ENCODE measurements around the gene RNH1.

RNH1 gene

DNA sequence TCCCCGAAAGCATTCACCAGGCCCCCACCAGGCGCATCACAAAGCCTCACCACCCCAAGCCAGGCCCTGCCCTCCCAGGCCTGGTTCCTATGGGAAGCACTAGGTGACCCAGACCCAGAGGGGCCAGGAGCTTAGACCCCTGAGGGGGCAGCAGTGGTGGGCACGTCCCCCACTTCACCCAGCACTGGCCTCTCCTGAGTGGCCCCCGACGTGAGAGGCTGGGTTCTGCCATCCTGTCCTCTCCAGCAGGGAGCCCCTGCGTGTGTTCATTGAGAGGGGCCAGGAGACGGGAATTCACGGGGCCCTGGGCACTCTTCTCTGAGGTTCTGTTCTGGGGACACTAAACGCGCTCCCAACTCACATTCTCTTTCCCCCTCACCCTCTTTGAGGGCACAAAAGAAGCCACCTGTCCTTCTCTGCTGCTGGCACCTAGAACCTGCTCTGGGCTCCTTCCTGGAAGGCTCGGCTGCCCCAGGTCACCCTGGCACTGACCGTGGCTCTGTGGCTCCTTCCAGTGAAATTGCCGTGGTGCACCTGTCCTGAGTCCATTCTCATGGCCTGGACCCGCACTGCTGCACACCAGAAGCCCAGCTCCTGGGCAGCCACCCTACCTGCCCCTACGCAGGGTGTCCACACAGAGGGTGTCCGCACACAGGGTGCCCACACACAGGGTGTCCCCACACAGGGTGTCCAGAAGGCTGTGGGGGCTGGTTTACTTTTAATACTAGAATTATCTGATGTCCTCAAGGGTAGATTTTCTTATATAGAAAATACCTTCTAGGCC lies 44.7 kb downstream of the RNH1 start:
- TF ChIP-seq, protein P1, sequence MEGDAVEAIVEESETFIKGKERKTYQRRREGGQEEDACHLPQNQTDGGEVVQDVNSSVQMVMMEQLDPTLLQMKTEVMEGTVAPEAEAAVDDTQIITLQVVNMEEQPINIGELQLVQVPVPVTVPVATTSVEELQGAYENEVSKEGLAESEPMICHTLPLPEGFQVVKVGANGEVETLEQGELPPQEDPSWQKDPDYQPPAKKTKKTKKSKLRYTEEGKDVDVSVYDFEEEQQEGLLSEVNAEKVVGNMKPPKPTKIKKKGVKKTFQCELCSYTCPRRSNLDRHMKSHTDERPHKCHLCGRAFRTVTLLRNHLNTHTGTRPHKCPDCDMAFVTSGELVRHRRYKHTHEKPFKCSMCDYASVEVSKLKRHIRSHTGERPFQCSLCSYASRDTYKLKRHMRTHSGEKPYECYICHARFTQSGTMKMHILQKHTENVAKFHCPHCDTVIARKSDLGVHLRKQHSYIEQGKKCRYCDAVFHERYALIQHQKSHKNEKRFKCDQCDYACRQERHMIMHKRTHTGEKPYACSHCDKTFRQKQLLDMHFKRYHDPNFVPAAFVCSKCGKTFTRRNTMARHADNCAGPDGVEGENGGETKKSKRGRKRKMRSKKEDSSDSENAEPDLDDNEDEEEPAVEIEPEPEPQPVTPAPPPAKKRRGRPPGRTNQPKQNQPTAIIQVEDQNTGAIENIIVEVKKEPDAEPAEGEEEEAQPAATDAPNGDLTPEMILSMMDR (IDR thresholded peaks at IDR 0.05; ENCODE audit: low read depth, low read length, missing control alignments), result no peak
- no peak overlapping the region for H3K4me3 ChIP-seq (replicated peaks; ENCODE audit: low read depth, low read length)
- no peak for DNase-seq (ENCODE audit: extremely low read depth, low read depth)

DNA sequence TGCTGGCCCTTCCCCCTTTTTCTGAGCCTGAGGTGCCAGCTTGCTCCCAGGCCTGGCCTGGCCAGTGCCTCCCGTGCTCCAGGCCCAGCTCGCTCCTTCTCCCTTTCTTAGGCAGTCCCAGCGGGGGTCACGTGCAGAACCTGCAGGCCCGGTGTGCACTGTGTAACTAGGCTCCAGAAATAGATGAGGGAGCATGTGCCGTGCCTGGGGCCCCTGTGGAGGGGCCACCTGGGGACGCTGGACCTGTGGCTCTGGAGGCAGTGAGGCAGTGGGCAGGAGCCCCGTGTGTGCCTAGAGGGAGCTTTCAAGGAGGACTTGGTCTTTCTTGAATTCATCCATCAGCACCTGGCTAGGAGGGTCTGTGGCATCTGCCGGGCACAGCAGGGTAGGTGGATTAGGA lies 45.4 kb downstream of the RNH1 start:
- H3K4me3 ChIP-seq (replicated peaks; ENCODE audit: low read depth, low read length), result no peak overlapping the region
- TF ChIP-seq, protein P1 (IDR thresholded peaks at IDR 0.05; ENCODE audit: low read depth, low read length, missing control alignments), result no peak
- no peak for DNase-seq (ENCODE audit: extremely low read depth, low read depth)

DNA sequence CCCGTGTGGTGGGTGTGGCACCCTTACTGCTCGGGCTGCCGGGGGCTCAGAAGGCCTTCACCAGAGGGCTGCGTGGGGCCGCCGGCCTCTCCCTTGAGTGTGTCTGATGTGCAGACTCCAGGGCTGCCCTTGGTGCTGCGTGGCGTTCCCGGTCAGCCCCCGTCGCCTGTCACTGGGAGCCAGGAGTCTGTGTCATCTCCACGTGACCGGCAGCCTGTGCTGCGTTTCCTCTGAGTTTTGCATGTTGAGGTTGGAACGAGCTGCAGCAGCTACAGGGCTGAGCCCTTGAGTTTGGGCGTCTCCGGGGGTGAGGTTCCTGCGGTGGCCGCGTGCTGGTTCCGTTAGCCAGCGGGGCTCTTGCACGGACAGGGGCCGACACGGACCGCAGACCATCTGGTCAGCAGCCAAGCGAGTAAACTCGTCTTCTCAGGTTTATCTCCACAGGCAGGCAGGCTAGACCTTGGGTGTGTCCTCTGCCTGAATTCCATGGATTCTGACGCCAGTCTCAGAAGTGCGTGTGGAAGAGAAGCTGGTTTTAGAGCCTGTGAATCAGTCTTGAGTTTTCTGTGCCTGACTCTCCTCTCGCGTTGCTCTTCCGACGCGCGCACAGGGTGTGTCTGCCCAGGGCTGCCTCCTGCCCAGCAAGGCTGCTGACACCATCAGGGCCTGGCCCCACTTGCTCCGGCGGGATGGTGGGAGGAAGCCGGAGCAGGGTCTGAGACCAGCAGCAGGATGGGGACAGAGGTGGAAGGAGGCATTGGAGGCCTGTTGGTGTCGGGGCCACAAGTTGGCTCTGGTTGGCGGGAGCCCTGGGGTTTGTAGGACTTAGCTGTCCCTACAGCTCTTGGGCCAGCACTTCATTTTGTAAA lies 46.5 kb downstream of the RNH1 start:
- TF ChIP-seq, protein P1 (IDR thresholded peaks at IDR 0.05; ENCODE audit: low read depth, low read length, missing control alignments), result no peak
- DNase-seq (ENCODE audit: extremely low read depth, low read depth), result no peak
- H3K4me3 ChIP-seq (replicated peaks; ENCODE audit: low read depth, low read length), result no peak overlapping the region

DNA sequence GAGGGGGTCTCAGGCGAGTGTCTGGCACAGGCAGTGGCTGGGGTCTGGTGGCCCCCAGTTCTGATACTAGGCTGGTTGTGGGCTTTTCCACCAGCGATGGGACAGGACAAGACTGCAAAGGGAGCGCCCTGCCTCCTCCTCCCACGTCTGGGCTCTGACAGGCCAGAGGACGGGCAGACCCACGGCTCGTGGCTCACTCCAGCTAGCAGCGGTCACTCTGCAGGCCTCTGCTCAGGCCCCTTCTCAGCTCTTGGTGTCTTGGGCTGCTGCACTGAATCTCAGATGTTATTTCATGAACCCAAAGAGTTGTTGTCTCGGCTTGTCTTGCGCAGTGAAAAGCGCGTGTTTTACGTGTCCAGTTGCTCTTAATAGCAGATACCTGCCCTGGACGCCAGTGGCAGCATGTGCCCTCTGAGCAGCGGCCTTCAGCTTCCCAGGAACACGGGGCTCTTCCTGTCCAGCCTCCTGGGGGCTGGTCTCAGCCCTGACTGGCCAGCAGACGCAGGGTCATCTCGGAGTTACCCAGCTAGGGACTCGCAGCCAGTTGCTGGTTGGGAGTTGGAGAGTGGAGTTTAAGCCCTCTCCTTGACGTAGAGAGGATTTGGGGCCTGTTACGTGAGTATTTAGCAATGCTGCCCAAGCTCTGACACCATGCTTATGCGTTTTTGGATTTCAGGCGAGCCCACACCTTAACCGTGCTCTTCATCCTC lies 47.4 kb downstream of the RNH1 start:
- no peak overlapping the region for H3K4me3 ChIP-seq (replicated peaks; ENCODE audit: low read depth, low read length)
- TF ChIP-seq, protein P1 (IDR thresholded peaks at IDR 0.05; ENCODE audit: low read depth, low read length, missing control alignments), result no peak
- no peak for DNase-seq (ENCODE audit: extremely low read depth, low read depth)

DNA sequence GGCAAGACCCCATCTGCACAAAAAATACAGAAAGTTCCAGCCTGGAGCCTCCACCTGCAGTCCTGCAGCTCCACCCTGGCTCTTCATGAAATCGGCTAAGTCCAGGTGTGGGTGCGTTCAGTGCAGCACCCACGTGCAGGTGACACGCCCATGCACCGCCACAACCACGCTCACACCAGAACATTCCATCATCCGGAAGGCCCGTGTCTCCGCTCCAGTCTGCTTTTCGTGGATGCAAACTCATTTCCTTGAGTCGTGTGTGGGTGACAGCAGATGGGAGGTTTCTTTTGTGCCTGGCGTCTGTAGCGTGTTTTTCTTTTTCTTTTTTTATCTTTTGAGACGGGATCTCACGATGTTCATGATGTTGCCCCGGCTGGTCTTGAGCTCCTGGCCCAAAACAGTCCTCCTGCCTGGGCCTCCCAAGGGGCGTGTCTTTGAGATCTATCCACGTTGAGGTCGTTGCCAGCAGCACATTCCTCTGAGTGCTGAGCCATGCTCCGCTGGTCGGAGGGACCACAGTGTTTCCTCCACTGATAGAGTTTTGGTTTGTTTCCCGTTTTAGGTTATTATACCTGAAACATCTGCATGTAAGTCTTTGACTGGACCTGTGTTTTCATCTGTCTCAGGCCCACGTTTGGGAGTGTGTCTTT lies 49.8 kb downstream of the RNH1 start:
- no peak overlapping the region for H3K4me3 ChIP-seq (replicated peaks; ENCODE audit: low read depth, low read length)
- no peak for DNase-seq (ENCODE audit: extremely low read depth, low read depth)
- TF ChIP-seq, protein P1 (IDR thresholded peaks at IDR 0.05; ENCODE audit: low read depth, low read length, missing control alignments), result no peak

DNA sequence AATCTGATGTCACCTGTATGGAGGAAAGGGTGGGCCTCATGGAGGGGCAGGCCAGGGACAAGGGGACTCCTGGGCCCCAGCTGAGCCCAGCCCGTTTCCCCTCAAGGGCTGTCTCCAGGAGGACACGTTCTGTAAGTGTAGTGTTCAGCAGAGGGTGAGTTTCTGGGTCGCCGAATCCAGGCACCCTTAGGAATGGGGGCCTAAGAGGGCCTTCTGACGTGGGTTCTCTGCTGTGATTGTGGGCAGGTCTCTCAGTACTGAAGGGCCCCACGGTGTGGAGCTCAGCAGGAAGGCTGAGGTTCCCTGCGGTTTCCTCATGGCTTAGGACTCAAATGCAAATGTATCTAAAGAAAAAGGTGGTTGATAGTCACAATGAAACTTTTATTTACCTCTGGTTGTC lies 50.5 kb downstream of the RNH1 start:
- DNase-seq (ENCODE audit: extremely low read depth, low read depth), result no peak
- H3K4me3 ChIP-seq (replicated peaks; ENCODE audit: low read depth, low read length), result no peak overlapping the region
- TF ChIP-seq, protein P1 (IDR thresholded peaks at IDR 0.05; ENCODE audit: low read depth, low read length, missing control alignments), result no peak
